Measurements from ENCODE around the gene ADSL.
"Not testable (repeated sequence)": the region's sequence is repeated elsewhere in the genome, so short reads cannot be mapped to it uniquely, and the experiment has no call there.

Gene ADSL

GRCh38 chr22:40346185-40347118 lies at the start of gene ADSL:
TSS of gene ADSL (plus strand) at chr22:40346500. CDS start at chr22:40346559, 59 bp downstream.
- DNase-seq (ENCODE audit: insufficient read length, low spot score) (peak; percentile 73), FAIRE-seq (peak; percentile 82)

- DNase-seq (ENCODE audit: insufficient read length, low spot score) (no peak), FAIRE-seq (no peak)
Observed at GRCh38 chr22:40300316-40300715, 46.0 kb upstream of the ADSL start.

- peak; percentile 63 for DNase-seq (ENCODE audit: insufficient read length, low spot score)
- peak; percentile 96 for FAIRE-seq
Observed at GRCh38 chr22:40300884-40301672, 45.2 kb upstream of the ADSL start.

- FAIRE-seq (no peak), DNase-seq (ENCODE audit: insufficient read length, low spot score) (no peak)
Observed at GRCh38 chr22:40302149-40302548, 44.2 kb upstream of the ADSL start.

GRCh38 chr22:40305625-40306024 lies 40.7 kb upstream of the ADSL start:
- no peak for FAIRE-seq
- DNase-seq (ENCODE audit: insufficient read length, low spot score), result no peak

GRCh38 chr22:40308999-40309573 lies 37.2 kb upstream of the ADSL start:
- no peak for DNase-seq (ENCODE audit: insufficient read length, low spot score)
- no peak for FAIRE-seq

GRCh38 chr22:40309631-40310030 lies 36.7 kb upstream of the ADSL start:
- FAIRE-seq, result no peak
- no peak for DNase-seq (ENCODE audit: insufficient read length, low spot score)

- no peak for FAIRE-seq
Observed at GRCh38 chr22:40310081-40310767, 36.1 kb upstream of the ADSL start.

GRCh38 chr22:40310768-40311120 lies 35.6 kb upstream of the ADSL start:
- DNase-seq (ENCODE audit: insufficient read length, low spot score), result no peak
- FAIRE-seq, result no peak

More at GRCh38 chr22:40310081-40310767, 36.1 kb upstream of the ADSL start:
- DNase-seq (ENCODE audit: insufficient read length, low spot score), result no peak

GRCh38 chr22:40311646-40312045 lies 34.7 kb upstream of the ADSL start:
- not testable (repeated sequence) for FAIRE-seq; DNase-seq (ENCODE audit: insufficient read length, low spot score)

GRCh38 chr22:40312050-40312449 lies 34.2 kb upstream of the ADSL start:
- DNase-seq (ENCODE audit: insufficient read length, low spot score), result no peak
- FAIRE-seq, result no peak

GRCh38 chr22:40313007-40313406 lies 33.3 kb upstream of the ADSL start:
- no peak for FAIRE-seq
- DNase-seq (ENCODE audit: insufficient read length, low spot score), result no peak

- DNase-seq (ENCODE audit: insufficient read length, low spot score) (no peak), FAIRE-seq (no peak)
Observed at GRCh38 chr22:40314041-40314440, 32.3 kb upstream of the ADSL start.

GRCh38 chr22:40320687-40321086 lies 25.6 kb upstream of the ADSL start:
- DNase-seq (ENCODE audit: insufficient read length, low spot score), result no peak
- FAIRE-seq, result no peak

- FAIRE-seq, result no peak
- DNase-seq (ENCODE audit: insufficient read length, low spot score), result no peak
Observed at GRCh38 chr22:40322021-40322420, 24.3 kb upstream of the ADSL start.

- FAIRE-seq (no peak), DNase-seq (ENCODE audit: insufficient read length, low spot score) (no peak)
Observed at GRCh38 chr22:40322818-40323447, 23.4 kb upstream of the ADSL start.

- FAIRE-seq (no peak), DNase-seq (ENCODE audit: insufficient read length, low spot score) (no peak)
Observed at GRCh38 chr22:40323681-40324171, 22.6 kb upstream of the ADSL start.

- FAIRE-seq (no peak), DNase-seq (ENCODE audit: insufficient read length, low spot score) (no peak)
Observed at GRCh38 chr22:40324468-40325305, 21.6 kb upstream of the ADSL start.

- DNase-seq (ENCODE audit: insufficient read length, low spot score), result no peak
- FAIRE-seq, result peak; percentile 14
Observed at GRCh38 chr22:40325315-40325714, 21.0 kb upstream of the ADSL start.

Measured in GM19239 (cell line).